HG03066 (cell line): ENCODE results near the gene ACTR10.

Experiments
- ATAC-seq: cut with Tn5 transposase; IDR thresholded peaks from one replicate; pipeline ENCODE4 v1.9.1; 2021; ENCODE audit warnings: low read depth; ENCODE audit not compliant: unreplicated experiment

The ACTR10 gene

DNA sequence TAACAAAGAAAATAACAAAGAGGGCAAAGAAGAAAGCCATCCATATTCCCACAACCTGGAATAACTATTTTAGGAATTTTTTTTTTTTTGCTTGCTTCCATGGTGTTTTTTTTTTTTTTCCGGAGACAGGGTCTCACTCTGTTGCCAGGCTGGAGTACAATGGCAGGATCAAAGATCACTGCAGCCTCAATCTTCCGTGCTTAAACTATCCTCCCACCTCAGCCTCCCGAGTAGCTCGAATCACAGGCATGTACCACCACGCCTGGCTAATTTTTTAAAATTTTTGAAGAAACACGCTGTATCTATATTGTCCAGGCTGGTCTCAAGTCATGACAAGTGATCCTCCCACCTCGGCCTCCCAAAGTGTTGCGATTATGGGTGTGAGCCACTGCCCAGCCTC lies 78.2 kb downstream of the ACTR10 start:
- no peak for ATAC-seq

DNA sequence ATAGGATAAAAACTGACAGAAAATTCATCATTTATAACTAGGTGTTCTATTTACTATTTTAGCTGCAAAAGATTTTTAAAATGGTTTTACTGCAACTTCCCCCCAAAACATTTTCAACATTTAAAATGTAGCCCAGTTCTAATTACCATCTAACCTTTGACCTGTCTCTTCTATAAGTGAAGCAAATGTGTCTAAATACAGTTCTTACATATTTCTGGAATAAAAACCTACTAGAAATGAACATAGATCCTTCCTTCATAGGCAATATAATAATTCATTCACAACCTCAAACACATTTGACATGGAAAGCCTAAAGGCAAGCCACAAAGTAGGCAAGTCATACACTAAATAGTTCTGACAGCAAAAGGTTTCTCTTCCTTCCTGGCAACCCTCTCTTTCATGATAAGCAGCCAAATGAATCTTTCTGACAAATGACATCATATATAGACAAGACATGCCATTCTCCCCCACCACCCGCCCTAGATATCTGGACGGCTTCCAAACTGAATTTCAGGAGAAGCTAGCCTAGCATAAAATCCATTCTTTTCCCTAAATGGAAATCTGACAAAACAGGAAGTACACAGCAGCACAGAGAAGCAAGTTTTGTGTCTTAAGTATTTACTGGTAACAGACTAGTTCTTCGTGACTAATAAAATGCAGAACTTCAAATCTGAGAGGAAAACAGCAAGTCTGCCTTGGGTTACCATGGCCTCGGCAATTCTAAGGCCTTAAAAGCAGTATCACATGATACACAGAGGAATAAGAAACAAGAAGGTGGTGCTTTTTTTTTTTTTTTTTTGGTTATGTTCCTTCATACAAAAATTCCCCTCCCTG lies 81.2 kb downstream of the ACTR10 start:
- ATAC-seq, result no peak

DNA sequence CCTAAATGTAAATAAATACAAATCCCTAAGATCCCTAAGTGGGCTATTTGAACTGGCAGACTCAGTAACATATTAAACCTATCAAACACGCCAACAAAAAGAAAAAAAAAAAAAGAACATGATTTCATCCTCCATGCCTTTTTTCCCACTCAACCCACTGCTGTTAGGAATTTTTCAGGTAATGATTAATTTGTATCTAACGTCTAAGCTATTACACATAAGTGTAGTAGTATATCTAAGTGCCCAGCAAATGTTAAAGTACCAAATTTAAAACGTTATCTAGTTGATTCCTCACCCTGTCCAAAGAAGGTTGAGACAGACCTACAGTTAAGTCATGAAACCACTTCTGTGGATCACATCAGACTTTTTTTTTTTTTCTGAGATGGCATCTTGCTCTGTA lies 82.0 kb downstream of the ACTR10 start:
- no peak for ATAC-seq

DNA sequence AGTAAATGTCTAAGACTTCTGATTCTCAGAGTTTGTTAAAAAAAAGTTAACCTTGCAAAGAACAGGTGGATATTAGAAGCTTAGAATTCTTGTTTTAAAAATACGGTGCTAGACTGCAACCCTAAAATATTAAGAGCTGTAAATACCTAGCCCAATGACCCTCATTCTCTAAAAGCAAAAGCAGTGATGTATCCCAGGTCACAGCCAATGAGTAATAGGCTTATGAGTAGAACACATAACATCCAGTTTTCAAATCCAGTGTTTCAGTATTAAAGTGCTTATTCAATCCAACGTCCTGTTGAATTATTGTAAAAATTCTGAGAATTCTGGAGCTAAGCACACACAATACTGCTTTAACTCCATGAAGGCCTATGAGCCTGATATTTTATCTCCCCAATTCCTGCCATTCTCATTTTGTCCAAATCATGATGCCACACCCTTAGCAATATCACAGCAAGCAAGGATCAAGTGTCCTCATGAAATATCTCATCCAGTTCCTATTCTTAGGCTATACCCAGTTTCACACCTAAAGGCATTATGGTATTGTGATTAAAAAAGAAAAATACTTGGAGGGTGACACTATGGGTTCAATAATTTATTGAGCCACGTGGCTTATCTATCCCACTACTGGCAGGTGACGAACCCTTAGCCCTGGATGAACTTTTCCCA lies 83.1 kb downstream of the ACTR10 start:
- ATAC-seq, result no peak

DNA sequence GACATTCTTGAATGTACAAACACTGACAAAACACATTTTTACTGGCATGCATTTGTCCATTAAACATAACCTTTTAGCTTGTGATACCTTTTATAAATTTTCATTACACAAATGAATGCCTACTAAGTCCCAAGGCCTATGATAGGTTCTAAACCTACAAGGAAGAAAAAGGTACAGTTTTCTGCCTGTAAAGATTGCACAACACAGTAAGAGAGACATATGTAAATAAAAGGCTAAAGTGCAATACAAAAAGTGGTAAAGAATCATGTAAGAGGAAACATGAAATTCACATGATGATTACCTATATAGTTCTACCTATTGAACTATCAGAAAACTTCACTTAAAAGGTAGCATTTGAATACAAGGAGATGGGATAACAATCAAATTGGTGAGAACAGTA lies 83.8 kb downstream of the ACTR10 start:
- ATAC-seq, result no peak

DNA sequence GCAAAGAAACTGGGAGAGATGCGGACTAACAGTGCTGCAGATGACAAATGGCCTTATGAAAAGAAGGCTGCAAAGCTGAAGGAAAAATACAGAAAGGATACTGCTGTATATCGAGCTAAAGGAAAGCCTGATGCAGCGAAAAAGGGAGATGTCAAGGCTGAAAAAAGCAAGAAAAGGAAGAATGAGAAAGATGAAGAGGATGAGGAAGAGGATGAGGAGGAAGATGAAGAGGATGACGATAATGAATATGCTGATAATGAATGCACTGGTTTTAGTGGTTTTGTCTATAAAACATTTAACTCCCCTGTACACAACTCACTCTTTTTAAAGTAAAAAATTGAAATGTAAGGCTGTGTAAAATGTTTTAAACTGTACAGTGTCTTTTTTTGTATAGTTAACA lies 85.2 kb downstream of the ACTR10 start:
- ATAC-seq, result no peak
